KBM-7 (cell line): ENCODE measurements around the gene DCTN4.
"Not testable (repeated sequence)": the region's sequence is repeated elsewhere in the genome, so short reads cannot be mapped to it uniquely, and the experiment has no call there.

Experiments used
- DNase-seq: peaks from one replicate; pipeline ENCODE4 v3.0.0-alpha.2; 2015
- in situ Hi-C: fragments of 300-500 bp; cut with MboI; formaldehyde crosslinking; loops from 2 replicates; pipeline ENCODE4 v1.14.3; 2020; ENCODE audit warnings: low sequenced_read_pairs, low pct_unique_long_range_greater_than_20kb, mixed read lengths

Gene DCTN4

DNA sequence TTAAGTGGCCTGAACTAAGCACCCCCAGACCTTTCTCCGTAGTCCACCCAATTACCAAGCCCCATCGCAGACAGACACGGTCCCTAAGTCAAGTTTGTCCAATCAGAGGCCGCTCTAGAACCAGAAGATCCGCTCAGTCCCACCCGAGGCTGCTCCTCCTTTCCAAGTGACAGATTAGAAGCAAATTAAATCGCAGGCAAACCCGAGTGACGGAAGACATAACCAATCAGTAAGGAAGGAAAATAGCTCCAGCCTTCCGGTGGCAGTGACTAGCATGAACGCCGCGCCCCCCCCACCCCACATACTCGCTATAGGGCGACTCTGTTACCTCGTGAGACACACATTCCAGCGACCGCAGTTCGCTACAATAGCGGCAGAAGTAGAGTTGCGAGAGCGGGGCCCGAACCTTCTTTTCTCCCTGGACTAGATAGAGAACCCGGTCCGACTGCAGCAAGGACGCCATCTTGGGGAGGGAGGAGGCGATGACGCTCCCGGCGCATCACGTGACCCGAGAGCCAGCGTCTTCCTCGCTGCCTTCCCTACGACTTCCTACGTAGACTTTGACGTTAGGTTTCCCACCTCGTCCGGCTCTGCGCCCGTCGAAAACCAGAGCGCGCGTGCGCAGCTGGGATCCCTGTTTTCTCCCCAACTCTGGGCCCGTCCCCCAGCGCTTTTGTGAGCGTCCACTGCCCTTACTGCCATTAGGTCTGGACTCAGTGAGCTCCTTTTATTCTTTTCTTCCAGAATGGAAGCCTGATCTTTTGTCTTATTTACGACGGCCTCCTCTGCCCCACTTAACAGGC lies at the start of gene DCTN4:
TSS of gene DCTN4 (minus strand) at position 487 of the 803 bp plus-strand sequence. CDS start at position 463, 24 bp downstream.
- DNase-seq: peak; percentile 99
- in situ Hi-C loops: no loop called here

DNA sequence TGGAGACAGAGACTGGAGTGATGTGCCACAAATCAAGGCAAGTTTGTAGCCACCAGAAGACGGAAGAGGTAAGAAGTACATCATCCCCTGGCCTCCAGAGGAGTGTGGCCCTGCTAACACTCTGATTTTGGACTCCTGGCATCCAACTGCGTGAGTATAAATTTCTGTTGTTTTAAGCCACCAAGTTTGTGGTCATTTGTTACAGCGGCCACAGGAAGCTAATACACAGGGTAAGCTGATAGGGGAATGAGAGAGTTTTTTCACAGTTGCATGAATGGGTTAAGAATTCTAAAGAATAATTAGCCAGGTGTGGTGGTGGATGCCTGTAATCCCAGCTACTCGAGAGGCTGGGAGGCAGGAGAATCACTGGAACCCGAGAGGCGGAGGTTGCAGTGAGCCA lies 45.6 kb upstream of the DCTN4 start:
- DNase-seq: no peak
- in situ Hi-C loops: no loop called here

DNA sequence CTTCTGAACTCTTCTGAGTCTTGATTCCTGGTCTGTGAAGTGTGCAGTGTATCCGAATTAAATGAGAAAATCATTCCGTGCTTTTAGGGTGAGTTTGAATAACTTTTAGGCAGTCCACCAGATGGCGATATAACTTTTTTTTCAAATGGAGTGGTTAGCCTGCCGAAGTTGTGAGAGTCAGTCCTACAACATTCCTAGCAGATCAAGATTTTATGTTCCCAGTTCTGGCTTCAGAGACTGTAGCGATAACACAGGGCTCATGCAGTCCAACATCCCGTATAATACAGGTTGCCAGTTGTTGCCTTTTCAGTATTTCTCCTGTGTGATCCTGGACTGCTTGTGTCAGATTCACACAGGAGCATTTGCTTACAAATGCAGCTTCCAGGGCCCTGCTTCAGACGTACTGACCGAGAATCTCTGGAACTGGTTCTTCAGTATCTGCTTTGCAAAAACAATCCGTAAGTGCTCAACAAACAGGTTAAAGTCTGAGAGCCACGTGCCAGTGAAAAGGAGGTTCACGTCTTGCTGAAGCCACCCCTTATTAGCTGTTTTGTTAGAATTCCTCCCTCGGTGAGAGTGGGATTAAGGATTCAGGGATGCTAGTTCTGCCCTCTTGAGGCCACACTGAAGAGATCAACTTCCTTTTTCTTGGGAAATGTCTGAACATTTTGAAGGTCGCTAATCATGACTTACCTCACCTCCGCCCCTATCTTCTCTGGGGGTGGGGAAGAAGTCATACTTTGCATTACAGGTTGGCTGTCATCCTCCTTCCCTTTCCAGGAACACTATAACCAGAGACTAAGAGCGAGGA lies 42.5 kb upstream of the DCTN4 start:
- in situ Hi-C loops: no loop called here

DNA sequence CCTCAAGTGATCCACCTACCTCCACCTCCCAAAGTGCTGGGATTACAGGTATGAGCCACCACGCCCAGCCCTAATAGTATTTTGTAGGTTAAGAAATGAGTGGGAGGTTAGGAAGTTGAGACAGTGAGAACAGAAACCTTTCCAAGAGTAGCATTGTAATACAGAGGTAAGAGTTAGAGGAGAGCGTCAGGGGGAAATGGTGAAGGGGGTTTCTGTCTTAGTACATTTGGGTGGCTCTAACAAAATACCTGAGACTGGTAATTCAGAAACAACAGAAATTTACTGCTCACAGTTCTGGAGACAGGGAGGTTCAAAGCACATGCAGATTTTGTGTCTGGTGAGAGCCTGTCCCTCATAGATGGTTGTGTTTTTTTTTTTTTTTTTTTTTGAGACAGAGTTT lies 38.6 kb upstream of the DCTN4 start:
- no peak for DNase-seq
- in situ Hi-C loops: no loop called here

More for the DNA sequence above, 42.5 kb upstream of the DCTN4 start:
- peak; percentile 82 for DNase-seq

DNA sequence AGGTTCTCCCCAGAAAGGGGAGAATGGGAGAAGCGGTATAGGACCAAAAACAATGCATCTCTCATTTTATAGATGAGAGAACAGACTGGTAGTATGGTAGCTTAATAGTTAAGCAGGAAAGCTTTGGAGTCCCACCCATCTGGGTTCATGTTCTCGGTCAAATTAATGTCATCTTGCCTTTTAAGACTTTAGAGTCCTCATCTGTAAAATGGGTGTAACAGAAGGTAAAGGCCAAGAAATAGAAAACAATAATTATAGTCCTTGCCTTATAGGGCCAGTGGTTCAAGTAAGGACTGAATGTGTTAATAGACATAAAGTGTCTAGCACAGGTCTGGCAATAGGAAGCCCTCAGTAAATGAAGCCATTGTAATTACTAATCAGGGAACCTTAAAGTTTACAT lies 36.1 kb upstream of the DCTN4 start:
- in situ Hi-C loops: no loop called here
- no peak for DNase-seq

DNA sequence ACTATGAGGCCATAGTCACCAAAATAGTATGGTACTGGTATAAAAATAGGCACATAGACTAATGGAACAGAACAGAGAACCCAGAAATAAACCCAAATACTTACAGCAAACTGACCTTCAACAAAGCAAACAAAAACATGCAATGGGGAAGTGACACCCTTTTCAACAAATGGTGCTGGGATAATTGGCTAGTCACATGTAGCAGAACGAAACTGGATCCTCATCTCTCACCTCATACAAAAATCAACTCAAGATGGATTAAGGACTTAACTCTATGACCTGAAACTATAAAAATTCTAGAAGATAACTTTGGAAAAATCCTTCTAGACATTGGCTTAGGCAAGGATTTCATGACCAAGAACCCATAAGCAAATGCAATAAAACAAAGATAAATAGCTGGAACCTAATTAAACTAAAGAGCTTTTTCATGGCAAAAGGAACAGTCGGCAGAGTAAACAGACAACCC lies 34.6 kb upstream of the DCTN4 start:
- DNase-seq, in situ Hi-C loops: not testable (repeated sequence)

DNA sequence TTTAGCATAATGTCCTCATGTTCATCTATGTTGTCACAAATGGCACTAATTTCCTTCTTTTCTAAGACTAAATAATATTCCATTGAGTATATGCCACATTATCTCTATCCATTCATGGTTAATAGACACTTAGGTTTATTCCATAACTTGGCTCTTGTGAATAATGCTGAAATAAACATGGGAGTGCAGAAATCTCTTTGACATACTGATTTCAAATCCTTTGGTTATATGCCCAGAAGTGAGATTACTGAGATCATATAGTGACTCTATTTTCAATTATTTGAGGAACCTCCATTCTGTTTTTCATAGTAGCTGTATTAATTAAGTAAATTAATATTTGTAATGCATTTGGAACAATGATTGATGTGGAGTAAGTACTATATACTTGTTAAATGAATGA lies 32.7 kb upstream of the DCTN4 start:
- in situ Hi-C loops: no loop called here
- DNase-seq: no peak

DNA sequence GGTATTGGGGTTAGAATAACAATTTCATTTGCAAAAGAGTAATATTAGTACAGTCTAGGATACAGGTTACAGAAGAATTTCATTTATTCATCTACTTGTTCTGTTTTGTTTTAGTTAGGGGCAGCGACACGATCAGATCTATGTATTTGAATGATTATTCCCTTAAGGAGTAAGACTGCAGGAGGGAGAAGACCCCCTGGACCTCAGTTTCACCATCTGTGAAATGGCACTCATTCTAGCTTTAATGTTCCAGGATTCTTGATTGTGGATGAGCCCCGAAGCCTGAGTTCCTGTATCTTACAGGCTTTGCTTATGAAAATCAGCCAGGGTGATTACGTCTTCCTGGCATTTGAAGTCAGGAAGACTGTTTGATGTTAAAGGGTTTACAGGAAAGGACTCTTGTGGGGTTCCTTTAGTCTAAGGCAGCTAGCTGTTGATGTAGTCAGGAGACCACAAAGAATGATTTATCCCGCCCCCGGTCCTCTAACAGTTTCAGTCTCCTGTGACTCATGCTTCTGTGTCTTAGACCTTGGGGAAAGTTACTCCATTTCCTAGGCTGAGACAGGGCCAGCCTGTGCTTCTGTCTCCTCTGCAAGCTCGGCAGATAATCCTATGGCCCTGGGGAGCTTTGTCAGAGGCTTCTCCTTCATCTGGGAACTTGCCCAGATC lies 31.3 kb upstream of the DCTN4 start:
- in situ Hi-C loops: no loop called here
- peak; percentile 89 for DNase-seq

DNA sequence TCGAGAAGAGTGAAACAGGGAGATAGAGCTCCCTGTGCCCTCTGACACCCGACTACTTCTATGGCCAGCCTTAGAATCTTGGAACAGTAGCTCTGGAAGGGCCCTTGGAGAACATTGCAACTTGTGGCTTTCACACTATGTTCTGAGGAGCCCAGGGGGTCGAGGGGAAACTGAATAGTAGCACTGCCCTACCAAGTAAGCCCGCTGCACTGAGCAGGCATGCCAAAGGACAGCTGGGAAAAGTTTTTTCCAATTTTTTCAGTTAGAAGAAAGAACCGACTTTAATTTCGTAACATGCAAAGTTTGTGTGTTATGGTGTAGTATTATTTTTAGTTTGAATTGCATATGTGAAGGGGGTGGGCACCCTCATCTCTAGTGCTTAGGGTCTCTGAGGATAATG lies 30.6 kb upstream of the DCTN4 start:
- in situ Hi-C loops: no loop called here
- no peak for DNase-seq

DNA sequence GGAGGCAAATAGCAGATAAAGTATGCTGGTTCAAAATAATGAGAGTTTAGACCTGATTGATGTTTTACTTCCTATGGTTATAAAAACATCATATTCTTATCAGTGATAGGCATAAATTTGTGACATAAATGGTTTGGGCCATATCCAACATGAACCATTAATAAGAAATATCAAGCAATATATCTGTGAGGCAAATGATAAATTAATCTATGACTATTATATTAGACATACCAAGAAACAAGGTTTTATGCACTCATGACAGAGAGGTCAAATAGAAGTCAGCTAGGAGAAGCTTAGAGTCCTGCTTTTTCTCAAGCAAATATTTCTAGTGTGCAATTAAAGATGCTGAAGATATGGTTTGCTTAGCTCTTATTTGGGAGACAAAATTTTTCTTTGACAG lies 30.2 kb upstream of the DCTN4 start:
- no peak for DNase-seq
- in situ Hi-C loops: no loop called here

DNA sequence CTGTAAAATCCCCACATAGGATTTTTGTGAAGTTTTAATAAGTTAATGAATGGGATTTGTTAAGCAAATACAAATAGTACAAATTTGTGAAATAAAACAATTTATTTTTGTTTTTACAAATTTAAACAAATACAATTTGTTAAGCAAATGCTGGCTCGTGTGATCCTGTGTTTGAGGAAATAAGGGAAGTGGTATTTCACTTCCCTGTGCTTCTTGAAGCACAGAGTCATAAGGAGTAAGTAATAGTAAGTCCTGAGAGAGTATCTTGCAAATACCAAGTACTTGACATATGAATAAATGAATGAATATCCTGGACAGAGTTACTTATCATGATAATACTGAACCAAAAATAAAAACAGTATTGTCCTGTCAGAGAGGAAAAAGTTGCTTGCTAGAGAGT lies 28.8 kb upstream of the DCTN4 start:
- peak; percentile 64 for DNase-seq
- in situ Hi-C loops: no loop called here

DNA sequence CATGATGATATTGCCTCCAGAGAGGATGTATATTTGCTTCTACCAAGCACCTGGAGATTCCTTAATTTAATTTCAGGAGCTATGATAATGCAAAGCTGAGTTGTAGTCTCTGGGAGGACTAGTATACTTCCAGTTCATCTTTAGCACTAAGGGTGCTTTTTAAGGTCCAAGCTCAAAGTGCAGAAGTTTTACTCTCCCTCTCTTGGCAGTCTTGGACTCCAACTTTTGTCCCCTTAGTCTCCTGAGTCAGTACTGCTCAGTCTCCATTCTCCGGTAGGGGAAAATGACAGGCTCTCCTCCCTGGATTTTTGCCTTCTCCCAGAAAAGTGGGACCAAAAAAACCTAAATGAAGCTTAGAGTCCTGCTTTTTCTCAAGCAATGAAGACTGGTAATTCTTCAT lies 28.1 kb upstream of the DCTN4 start:
- in situ Hi-C loops: no loop called here
- DNase-seq: no peak

DNA sequence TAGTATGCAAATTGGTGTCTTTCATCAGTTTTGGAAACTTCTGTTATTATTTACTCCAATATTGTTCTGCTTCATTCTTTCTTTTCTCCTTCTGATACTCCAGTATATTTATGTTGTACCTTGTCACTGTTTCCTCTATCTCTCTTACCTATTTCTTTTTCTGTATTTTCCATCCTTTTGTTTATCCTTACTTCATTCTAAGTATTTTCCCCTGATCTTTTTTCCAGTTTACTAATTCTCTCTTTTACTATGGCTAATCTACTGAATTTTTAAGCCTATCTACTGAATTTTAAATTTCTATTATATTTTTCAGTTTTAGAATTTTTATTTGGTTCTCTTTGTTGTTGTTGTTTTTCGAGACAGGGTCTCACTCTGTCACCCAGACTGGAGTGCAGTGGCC lies 27.1 kb upstream of the DCTN4 start:
- DNase-seq: no peak
- in situ Hi-C loops: no loop called here

DNA sequence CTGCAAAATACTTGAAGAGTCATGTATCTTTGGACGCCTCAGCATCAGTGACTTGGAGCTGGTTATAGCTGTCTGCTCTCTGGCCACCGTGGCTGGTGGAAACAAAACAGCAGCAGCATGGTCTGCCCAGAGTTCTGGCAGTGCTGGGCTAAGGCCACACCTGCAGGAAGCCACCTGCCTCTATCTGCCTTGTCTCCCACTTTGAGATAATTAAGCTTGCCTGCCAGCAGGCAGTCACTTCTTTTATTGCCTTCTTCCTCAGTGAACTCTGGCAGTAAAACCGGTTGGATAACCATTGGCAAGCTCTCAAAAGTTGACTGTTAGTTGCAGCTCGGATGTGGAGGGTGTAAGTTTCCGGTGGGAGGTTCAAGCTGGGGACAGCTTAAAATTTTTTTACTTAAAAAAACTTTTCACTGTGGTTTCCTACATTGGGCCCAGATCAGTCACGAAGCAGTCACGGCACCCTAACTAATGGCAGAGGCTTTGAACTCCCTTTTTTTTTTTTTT lies 24.7 kb upstream of the DCTN4 start:
- DNase-seq: peak; percentile 99
- in situ Hi-C loops: no loop called here

DNA sequence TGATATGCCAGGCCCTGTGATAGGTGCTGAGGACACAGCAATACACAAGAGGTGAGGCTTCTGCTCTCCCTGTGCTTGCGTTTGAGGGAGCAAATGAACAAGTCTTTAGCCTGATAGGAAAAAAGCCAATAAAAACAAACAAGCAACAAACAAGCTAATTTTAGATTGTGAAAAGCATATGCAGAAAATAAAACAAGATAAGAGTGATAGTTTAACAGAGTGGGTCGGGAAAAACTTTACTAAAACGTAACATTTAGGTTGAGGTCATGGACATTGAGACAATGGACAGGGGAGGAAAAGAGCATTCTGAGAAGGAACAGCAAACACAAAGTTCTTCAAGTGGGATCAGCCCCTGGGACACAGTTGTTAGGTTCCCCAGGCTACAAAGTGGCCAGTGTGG lies 24.0 kb upstream of the DCTN4 start:
- in situ Hi-C loops: no loop called here
- DNase-seq: no peak

DNA sequence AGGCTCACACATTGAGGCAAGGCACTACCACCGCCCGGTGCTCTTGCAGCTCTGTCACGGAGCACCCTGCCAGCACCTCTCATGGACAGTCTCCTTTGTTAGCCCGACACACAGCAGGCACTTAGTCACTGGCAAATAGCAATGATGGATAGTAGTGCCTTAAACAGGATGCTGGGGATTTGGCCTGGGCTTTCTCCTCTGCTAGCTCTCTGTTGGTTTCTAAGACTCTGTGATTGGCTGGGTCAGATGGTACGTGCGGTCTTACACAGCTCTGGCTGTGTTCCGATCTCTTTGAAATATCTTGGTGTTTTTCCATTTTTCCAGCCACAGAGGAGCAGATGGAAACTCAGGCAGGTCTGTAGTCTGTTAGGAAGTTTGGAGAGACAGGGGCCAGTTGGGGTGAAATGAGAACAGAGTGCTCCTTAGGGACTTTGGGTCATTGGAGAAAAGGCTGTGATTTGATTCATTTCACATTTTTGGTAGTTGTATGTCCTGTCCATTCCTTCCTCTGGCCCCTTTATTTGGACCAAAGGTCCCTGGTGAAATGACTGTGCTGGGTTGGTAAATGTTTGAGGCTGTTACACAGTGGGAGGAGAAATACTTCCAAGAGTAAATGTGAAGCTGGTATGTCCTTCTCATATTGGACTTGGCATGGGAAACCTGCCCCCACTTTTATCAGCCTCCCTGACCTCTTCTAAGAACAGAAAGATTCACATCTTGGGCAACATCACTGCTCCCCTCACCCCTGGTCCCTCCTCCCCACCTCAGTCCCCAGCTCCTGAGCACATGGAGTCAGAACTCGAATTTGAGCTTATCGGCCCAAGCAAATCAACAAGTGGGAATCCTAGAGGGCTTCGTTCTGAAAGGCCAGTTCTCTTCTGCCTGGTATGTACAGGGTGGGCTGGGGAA lies 23.1 kb upstream of the DCTN4 start:
- in situ Hi-C loops: no loop called here
- DNase-seq: no peak

DNA sequence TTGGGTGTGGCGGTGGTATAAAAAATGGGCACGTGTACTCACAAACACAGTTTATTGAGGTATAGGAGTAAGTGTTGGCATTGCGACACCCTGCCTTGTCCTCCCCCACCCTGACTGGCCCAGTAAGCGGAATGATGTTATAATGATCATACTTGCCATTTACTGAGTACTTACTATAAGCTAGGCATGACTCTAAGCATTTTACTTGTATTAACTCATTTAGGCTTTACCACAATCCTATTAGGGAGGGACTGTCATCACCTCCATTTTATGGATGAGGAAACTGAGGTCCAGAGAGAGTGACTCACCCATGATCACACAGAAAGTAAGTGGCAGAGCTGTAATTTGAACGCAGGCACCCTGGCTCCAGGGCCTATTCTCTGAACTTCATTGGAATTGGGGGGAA lies 22.0 kb upstream of the DCTN4 start:
- in situ Hi-C loops: no loop called here
- DNase-seq: no peak

DNA sequence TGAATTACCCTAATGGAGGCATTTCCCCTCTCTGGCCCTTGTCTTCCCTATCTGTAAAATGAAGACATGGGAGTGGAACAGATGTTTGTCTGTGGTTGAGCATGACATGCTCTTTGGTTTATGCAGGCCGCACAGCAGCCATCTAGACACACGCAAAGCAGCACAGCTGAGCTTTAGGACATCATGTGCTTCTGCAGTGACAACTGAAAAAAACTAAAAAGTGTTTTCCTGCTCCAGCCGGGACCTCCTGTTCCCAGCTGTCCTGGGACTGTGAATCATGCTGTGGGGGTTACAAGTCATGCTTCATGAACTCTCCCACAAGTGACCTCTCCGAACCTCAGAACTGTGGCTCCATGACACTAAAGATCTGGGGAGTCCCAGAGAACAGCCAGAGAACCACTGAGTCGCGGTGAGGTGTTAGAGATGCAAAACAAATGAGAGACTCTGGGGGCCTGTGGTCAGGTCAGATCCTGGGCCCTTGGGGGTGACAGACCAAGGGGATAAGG lies 21.4 kb upstream of the DCTN4 start:
- in situ Hi-C loops: no loop called here

More for the DNA sequence above, 21.4 kb upstream of the DCTN4 start:
- DNase-seq: peak; percentile 92
